H1 (cell line): ENCODE results near the gene R3HDML. TPM values are rescaled to one million over a fixed set of nuclear protein-coding genes. Genes with fewer than 3 reads are reported as not detected.

Source experiments
- CTCF ChIA-PET: fragments of 300-600 bp; sonication (Branson Sonifier 250); formaldehyde crosslinking; loops from one replicate; lab custom pipeline; 2021; ENCODE audit not compliant: partially characterized antibody; lab: Charles Lee
- POLR2A ChIA-PET: fragments of 300-600 bp; sonication (Branson Sonifier 250); formaldehyde crosslinking; loops from one replicate; lab custom pipeline; 2021; ENCODE audit warnings: inconsistent platforms; ENCODE audit not compliant: partially characterized antibody; lab: Charles Lee
- DNase-seq, 2 experiments: peaks; one replicate each; pipeline versions ENCODE4 v3.0.0 to v3.0.0-alpha.2; 2010 to 2022; ENCODE audit warnings: low spot score in 2 of 2, low read depth in 1 of 2, mixed read lengths in 1 of 2
- FAIRE-seq: peaks from 2 replicates; lab custom pipeline; 2011; peaks lifted over from hg19 to GRCh38; lab: Jason Lieb, UNC
- H2AFZ ChIP-seq: 2 replicates; pipeline ENCODE4 v1.8.1; 2012; ENCODE audit warnings: low read length, inconsistent platforms
- H2AK5ac ChIP-seq: 2 replicates; pipeline ENCODE4 v1.6.1; 2013; ENCODE audit warnings: low read depth, low read length
- H2BK120ac ChIP-seq: replicated peaks from 2 replicates; pipeline ENCODE3; 2013; ENCODE audit warnings: low read depth, low read length, inconsistent platforms
- H2BK12ac ChIP-seq: 2 replicates; pipeline ENCODE4 v1.6.1; 2013; ENCODE audit warnings: low read depth, low read length
- H2BK15ac ChIP-seq: 2 replicates; pipeline ENCODE4 v1.6.1; 2013; ENCODE audit warnings: low read length
- H2BK20ac ChIP-seq: 2 replicates; pipeline ENCODE4 v1.6.1; 2013; ENCODE audit warnings: low read length
- H2BK5ac ChIP-seq: 2 replicates; pipeline ENCODE4 v1.6.1; 2013; ENCODE audit warnings: low read depth, low read length
- H3K14ac ChIP-seq: 2 replicates; pipeline ENCODE4 v1.6.1; 2013; ENCODE audit warnings: inconsistent platforms; ENCODE audit not compliant: insufficient read length
- H3K18ac ChIP-seq: 2 replicates; pipeline ENCODE4 v1.6.1; 2013; ENCODE audit warnings: low read length; ENCODE audit errors: extremely low read depth
- H3K23ac ChIP-seq: 2 replicates; pipeline ENCODE4 v1.6.1; 2013; ENCODE audit warnings: inconsistent platforms; ENCODE audit not compliant: insufficient read length
- H3K23me2 ChIP-seq: 2 replicates; pipeline ENCODE4 v1.6.1; 2013; ENCODE audit warnings: low read depth, low read length
- H3K27ac ChIP-seq: 2 replicates; pipeline ENCODE4 v1.6.1; 2011; ENCODE audit warnings: low read depth, low read length, inconsistent platforms
- H3K27me3 ChIP-seq, 4 experiments: replicated peaks in 1 of 4; 1 replicate in 1 of 4; 2 replicates in 3 of 4; pipeline versions ENCODE4 v1.6.1 to v1.8.1; 2011 to 2013; ENCODE audit warnings: low read length in 3 of 4, mild to moderate bottlenecking in 3 of 4, inconsistent platforms in 2 of 4, mixed read lengths in 2 of 4, moderate library complexity in 1 of 4; ENCODE audit not compliant: control insufficient read depth in 3 of 4, insufficient read depth in 3 of 4; ENCODE audit errors: extremely low read depth in 1 of 4
- H3K36me3 ChIP-seq, 4 experiments: 2 replicates each; pipeline versions ENCODE4 v1.6.1 to v1.8.1; 2011 to 2013; ENCODE audit warnings: mild to moderate bottlenecking in 4 of 4, low read length in 3 of 4, moderate library complexity in 2 of 4, control low read depth in 1 of 4, inconsistent platforms in 1 of 4; ENCODE audit not compliant: insufficient read depth in 4 of 4, control insufficient read depth in 2 of 4
- H3K4ac ChIP-seq: replicated peaks from 2 replicates; pipeline ENCODE3; 2013; ENCODE audit warnings: low read length, low read depth, mixed read lengths, inconsistent platforms; ENCODE audit not compliant: insufficient read length
- H3K4me1 ChIP-seq, 4 experiments: replicated peaks in 1 of 4; 1 replicate in 1 of 4; 2 replicates in 3 of 4; pipeline versions ENCODE4 v1.6.1 to v1.8.1; 2011 to 2013; ENCODE audit warnings: low read length in 3 of 4, inconsistent platforms in 2 of 4, mixed read lengths in 1 of 4; ENCODE audit not compliant: insufficient read depth in 4 of 4, control insufficient read depth in 3 of 4
- H3K4me2 ChIP-seq, 2 experiments: 2 replicates each; pipeline versions ENCODE4 v1.6.1 to v1.8.1; 2011 to 2013; ENCODE audit warnings: low read depth in 2 of 2, low read length in 2 of 2, control low read depth in 1 of 2, inconsistent platforms in 1 of 2, mild to moderate bottlenecking in 1 of 2; ENCODE audit not compliant: insufficient read depth in 1 of 2
- H3K4me3 ChIP-seq, 4 experiments: fragments of 200-600, 300-600 bp in 1 of 4; sonication (generic), shearing (Covaris generic), sonication (Bioruptor Twin) in 1 of 4; 2 replicates each; pipeline versions ENCODE4 v1.5.1 to v1.8.1; 2011 to 2016; ENCODE audit warnings: low read length in 4 of 4, low read depth in 3 of 4, control low read depth in 2 of 4, inconsistent platforms in 2 of 4, mild to moderate bottlenecking in 2 of 4, mixed read lengths in 1 of 4, moderate library complexity in 1 of 4; ENCODE audit not compliant: insufficient read depth in 2 of 4; ENCODE audit errors: extremely low read depth in 1 of 4
- H3K56ac ChIP-seq: replicated peaks from 2 replicates; pipeline ENCODE3; 2013; ENCODE audit warnings: low read depth, mild to moderate bottlenecking, mixed read lengths, low read length, inconsistent platforms; ENCODE audit not compliant: insufficient read length
- H3K79me1 ChIP-seq: 2 replicates; pipeline ENCODE4 v1.6.1; 2013; ENCODE audit warnings: low read depth, low read length, control low read depth
- H3K79me2 ChIP-seq, 2 experiments: 2 replicates each; pipeline versions ENCODE4 v1.6.1 to v1.8.1; 2012 to 2013; ENCODE audit warnings: low read length in 2 of 2, mild to moderate bottlenecking in 2 of 2, inconsistent platforms in 1 of 2; ENCODE audit not compliant: insufficient read depth in 2 of 2, control insufficient read depth in 1 of 2
- H3K9ac ChIP-seq, 4 experiments: replicated peaks in 1 of 4; 1 replicate in 1 of 4; 2 replicates in 3 of 4; pipeline versions ENCODE4 v1.6.1 to v1.8.1; 2011 to 2013; ENCODE audit warnings: low read depth in 3 of 4, low read length in 3 of 4, control low read depth in 2 of 4, mild to moderate bottlenecking in 2 of 4, moderate library complexity in 2 of 4, inconsistent platforms in 1 of 4; ENCODE audit errors: extremely low read depth in 1 of 4
- H3K9me3 ChIP-seq, 2 experiments: 2 replicates each; pipeline versions ENCODE4 v1.6.1 to v1.8.1; 2012 to 2013; ENCODE audit warnings: mild to moderate bottlenecking in 2 of 2, moderate library complexity in 2 of 2, control low read depth in 1 of 2, inconsistent platforms in 1 of 2, low read depth in 1 of 2, low read length in 1 of 2, mixed read lengths in 1 of 2; ENCODE audit not compliant: insufficient read depth in 2 of 2
- H4K20me1 ChIP-seq, 2 experiments: replicated peaks in 1 of 2; 2 replicates each; pipeline versions ENCODE3 to v1.8.1; 2011 to 2013; ENCODE audit warnings: inconsistent platforms in 2 of 2, low read length in 2 of 2, mild to moderate bottlenecking in 1 of 2; ENCODE audit not compliant: insufficient read depth in 2 of 2, control insufficient read depth in 1 of 2
- H4K5ac ChIP-seq: 2 replicates; pipeline ENCODE4 v1.6.1; 2013; ENCODE audit warnings: low read length, low read depth, mixed read lengths, inconsistent platforms; ENCODE audit not compliant: insufficient read length
- H4K8ac ChIP-seq: 2 replicates; pipeline ENCODE4 v1.8.0; 2013; ENCODE audit warnings: mild to moderate bottlenecking, moderate library complexity, low read length, inconsistent platforms; ENCODE audit not compliant: insufficient read depth; ENCODE audit errors: extremely low read depth
- H4K91ac ChIP-seq: replicated peaks from 2 replicates; pipeline ENCODE3; 2013; ENCODE audit warnings: low read length, mixed read lengths, inconsistent platforms; ENCODE audit not compliant: insufficient read length
- KDM1A ChIP-seq: fragments of 200-600, 300-600 bp; sonication (generic); IDR thresholded peaks from 2 replicates; pipeline ENCODE4 v1.7.1; 2016; ENCODE audit warnings: mild to moderate bottlenecking, low read length, borderline replicate concordance
- SIN3A ChIP-seq, 2 experiments: IDR thresholded peaks in 1 of 2; conservative IDR thresholded peaks in 1 of 2; 2 replicates each; pipeline ENCODE4 v1.6.1; 2011 to 2012; ENCODE audit warnings: low read length in 2 of 2, improper control_type of control experiment in 1 of 2, low read depth in 1 of 2, mild to moderate bottlenecking in 1 of 2
- WGBS, 2 experiments: shearing (Covaris generic) in 1 of 2; methylation state at CpG; one replicate each; pipeline versions ENCODE4 v1.1.6 to v1.1.7; 2013 to 2015; ENCODE audit warnings: low lambda C conversion rate in 2 of 2, mixed read lengths in 2 of 2, inconsistent platforms in 1 of 2, low coverage in 1 of 2, missing lambda C conversion rate in 1 of 2; ENCODE audit not compliant: insufficient replicate concordance in 2 of 2, insufficient coverage in 1 of 2, insufficient read length in 1 of 2; ENCODE audit errors: extremely low coverage in 1 of 2, missing lambda C conversion rate in 1 of 2; 5-methylcytosine and 5-hydroxymethylcytosine counted together
- polyA plus RNA-seq, 7 experiments: library from polyadenylated mRNA; depleted of rRNA in 3 of 7; stranded (reverse) in 5 of 7; unstranded in 2 of 7; fragments of >200 nt in 5 of 7; fragments of 200-250 nt in 2 of 7; gene quantifications; 1 replicate in 5 of 7; 2 replicates in 1 of 7; 4 replicates in 1 of 7; pipeline versions ENCODE4 v1.2.1 to v1.2.3, GENCODE V29; 2011 to 2013; ENCODE audit warnings: missing spikeins in 2 of 7, mixed read lengths in 2 of 7
- total RNA-seq: library from RNA; stranded (reverse); fragmentation: NEBNext Ultra II Directional; extraction: Animal tissue kit (Norgen Biotek cat#: 25700); gene quantifications from 2 replicates; pipeline ENCODE4 v1.2.1, GENCODE V29; 2021

Gene R3HDML
- total and polyA plus RNA-seq, 2 of the 8 experiments (the other 6 are each of a cell fraction or from before 2014, with no cell fraction given): not detected

GRCh38 chr20:44395461-44396340 is 58.9 kb downstream of the R3HDML start:
- Histone ChIP-seq H2BK20ac (no peak overlapping the region), H3K27ac (no peak overlapping the region), H2BK120ac (no peak overlapping the region), H3K23ac (no peak overlapping the region), H3K4me3 (no peak overlapping the region), H3K4me2 (no peak overlapping the region), H3K18ac (no peak overlapping the region), H3K14ac (no peak overlapping the region), H2AFZ (no peak overlapping the region), H4K8ac (peak overlapping the region; percentile 37; the same call in 1 of the 2 replicates), H3K79me1 (no peaks in the 10 kb centered on the region), H3K27me3 (no peaks in the 10 kb centered on the region), H3K56ac (no peak overlapping the region), H2BK15ac (no peak overlapping the region), H3K4ac (no peak overlapping the region), H4K91ac (no peak overlapping the region), H2AK5ac (no peak overlapping the region), H3K79me2 (no peaks in the 10 kb centered on the region), H3K4me1 (no peaks in the 10 kb centered on the region), H2BK12ac (no peak overlapping the region), H2BK5ac (no peak overlapping the region), H4K5ac (no peak overlapping the region), H3K36me3 (no peaks in the 10 kb centered on the region), H3K9ac (no peak overlapping the region), H3K23me2 (peaks cover 2% of the 10 kb centered on the region; the same call in 1 of the 2 replicates), H4K20me1 (no peaks in the 10 kb centered on the region), H3K9me3 (no peaks in the 10 kb centered on the region)
- CTCF ChIA-PET: interaction anchor here (1.0 to 3.5 kb wide), 7 partner anchors 11 to 180 kb away, joined by 3 to 21 read pairs (median 5); no protein-coding TSS in a partner anchor
- TF ChIP-seq KDM1A (peak; percentile 26; the same call in 1 of the 2 replicates), SIN3A (conservative IDR thresholded peaks at IDR 0.05 in 1 of 2, IDR thresholded peaks at IDR 0.05 in 1 of 2; ENCODE audit: low read depth in 1 of 2, low read length in 2 of 2) (no peak)
- 86% methylated on average over 11 of the region's 11 CpGs; no CpG with 5 or more reads in 1 of the 2 experiments for WGBS, 2 experiments
- FAIRE-seq (no peak), DNase-seq (no peak)
- POLR2A ChIA-PET: no interaction called here
